GM18498 (cell line): ENCODE results near the gene NAT8.
"Not testable (repeated sequence)": the region's sequence is repeated elsewhere in the genome, so short reads cannot be mapped to it uniquely, and the experiment has no call there.

ENCODE experiments used
- ATAC-seq: cut with Tn5 transposase; IDR thresholded peaks from one replicate; pipeline ENCODE4 v1.9.1; 2021; ENCODE audit warnings: mild to moderate bottlenecking, moderate library complexity; ENCODE audit not compliant: unreplicated experiment

The NAT8 gene, protein sequence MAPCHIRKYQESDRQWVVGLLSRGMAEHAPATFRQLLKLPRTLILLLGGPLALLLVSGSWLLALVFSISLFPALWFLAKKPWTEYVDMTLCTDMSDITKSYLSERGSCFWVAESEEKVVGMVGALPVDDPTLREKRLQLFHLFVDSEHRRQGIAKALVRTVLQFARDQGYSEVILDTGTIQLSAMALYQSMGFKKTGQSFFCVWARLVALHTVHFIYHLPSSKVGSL

DNA sequence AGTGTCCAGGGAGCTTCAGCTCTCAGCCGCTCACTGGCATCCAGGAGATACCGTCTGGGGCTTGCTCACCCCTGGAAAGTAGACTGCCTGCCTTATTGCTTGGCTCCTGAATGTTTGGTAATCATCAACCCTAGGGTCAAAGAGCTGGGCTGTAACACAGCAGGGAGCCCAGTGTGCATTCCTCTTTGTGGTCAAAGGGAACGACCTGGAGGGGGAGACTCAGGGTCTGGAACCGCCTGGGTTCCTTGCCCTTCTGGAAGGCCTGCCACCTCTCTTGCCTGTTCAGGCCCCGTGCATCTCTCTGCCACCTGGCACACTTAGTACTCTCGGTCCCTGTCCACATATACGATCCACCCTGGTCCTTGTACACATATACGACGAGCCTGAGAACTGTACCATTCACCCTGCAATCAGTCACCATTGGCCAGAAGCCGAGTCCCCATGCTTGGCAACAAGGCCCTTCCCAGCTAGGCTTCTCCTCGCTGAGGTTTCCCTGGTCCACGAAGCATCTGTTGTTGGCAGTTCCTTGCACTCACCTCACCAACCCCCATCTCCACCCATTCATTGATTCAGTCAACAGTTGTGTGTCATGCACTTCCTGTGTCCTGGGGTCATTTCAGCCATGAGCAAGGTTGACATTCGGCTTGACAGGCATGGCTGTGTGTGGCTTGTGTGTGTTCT is at the start of gene NAT8:
NAT8 (minus strand) TSS at position 85 of the 681 bp plus-strand sequence. CDS start 794 bp downstream, outside the sequence.
- ATAC-seq = no peak

GRCh38 chr2:73690372-73691088 is 48.3 kb upstream of the NAT8 start:
- peak; percentile 61 for ATAC-seq

DNA sequence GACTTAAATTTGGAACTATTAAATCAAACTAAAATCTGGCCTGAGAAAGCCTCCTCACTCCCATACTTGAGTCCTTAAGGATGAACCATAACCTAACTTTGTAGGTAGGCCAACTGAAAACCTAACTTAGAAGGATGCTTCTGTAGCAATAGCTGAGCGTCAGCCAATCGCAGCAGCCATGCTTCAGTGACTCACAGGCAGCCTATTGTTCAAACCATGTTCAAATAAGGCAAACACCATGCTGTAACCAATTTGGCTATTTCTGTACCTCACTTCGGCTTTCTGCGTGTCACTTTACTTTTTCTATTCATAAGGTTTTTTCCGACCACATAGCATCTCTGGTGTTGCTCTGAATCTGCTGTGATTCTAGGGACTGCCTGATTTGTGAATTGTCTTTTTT is 46.3 kb upstream of the NAT8 start:
- ATAC-seq = not testable (repeated sequence)

DNA sequence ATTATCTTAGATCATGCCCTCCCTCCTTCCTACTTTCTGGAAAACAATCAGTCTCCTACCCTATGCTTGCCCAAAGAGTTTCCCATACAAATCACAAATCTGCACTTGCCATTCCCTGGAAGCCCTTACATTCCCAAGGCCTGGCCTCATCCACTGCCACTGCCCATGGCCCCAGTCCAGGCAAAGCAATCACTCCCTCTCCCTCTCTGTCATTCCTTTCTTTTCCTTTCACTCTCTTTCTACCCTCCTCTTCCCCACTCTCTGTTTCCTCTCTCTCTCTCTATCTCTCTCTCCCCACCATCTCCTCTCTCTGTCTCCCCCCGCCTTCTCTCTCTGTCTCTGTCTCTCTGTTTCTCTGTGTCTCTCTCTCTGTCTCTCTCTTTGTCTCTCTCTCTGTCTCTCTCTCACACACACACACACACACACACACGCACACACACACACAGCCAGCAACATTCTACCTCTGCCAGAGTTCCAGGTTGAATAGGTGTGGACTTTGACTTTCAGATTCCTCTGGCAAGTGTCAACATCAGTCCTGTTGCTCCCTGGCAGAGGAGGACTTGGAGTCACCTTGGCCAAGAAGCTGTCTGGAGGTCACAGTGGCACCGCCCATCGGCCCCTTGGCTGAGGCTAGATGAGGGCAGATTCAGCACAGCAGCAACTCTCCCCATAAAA is 43.7 kb upstream of the NAT8 start:
- no peak for ATAC-seq

DNA sequence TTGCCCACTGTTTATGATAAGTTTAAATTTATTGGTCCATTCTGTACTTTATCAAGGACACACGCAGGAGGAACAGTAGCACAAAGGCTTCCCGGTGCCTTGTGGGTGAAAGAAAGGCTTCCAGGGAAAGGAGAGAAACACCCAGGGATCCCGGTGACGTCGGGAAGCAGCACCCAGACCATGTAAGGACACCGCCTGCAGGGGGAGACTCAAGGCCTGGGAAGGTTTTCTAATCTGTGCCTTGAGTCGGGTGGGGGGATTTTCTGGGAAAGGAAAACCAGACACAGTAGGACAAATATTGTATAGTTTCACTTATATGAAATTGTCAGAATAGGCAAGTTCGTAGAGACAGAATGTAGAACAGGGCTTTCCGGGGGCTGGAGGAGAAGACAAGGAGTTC is 42.7 kb upstream of the NAT8 start:
- not testable (repeated sequence) for ATAC-seq

DNA sequence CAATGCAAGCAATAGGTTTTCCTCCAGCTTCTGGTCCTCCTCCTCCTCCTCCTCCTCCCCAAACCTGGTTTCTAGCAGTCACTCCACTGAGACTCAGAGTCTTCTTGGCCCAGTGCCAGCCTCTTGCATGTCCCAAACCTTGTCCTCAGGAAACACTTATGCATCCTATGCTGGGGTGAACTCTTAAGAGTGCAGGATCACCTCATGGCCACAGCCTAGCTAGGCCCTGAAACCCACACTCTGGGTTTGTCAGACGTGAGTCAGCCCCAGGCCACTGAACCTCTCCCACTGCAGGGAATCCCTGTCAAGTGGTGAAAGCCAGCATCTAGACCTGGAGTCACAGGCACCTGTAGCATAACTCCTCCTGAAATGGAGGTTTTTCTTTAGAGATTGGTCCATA is 42.1 kb upstream of the NAT8 start:
- ATAC-seq = not testable (repeated sequence)

- ATAC-seq = not testable (repeated sequence)
Observed at GRCh38 chr2:73679951-73680571, 37.8 kb upstream of the NAT8 start.

GRCh38 chr2:73679237-73679636 is 37.0 kb upstream of the NAT8 start:
- not testable (repeated sequence) for ATAC-seq

DNA sequence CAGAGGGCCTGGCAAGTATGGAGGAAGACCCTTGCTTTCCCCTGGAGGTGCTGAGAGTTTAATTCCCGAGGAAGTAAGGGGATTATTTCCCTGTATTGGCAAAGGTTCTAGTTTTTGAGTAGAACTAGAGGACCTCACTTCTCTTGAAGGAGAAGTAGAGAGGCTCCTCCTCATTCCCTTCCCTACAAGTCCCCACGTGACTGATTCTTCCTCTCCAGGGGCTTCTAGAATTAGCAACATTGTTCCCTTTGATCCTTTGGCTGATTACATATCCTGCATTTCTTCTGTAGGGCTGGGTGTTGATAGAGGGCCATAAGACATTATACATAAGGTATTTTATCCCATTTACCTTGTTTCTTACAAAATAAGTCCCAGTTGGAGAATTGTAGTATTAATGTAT is 35.8 kb upstream of the NAT8 start:
- not testable (repeated sequence) for ATAC-seq

GRCh38 chr2:73676211-73676610 is 34.0 kb upstream of the NAT8 start:
- ATAC-seq = not testable (repeated sequence)

GRCh38 chr2:73674696-73675157 is 32.5 kb upstream of the NAT8 start:
- ATAC-seq = not testable (repeated sequence)

DNA sequence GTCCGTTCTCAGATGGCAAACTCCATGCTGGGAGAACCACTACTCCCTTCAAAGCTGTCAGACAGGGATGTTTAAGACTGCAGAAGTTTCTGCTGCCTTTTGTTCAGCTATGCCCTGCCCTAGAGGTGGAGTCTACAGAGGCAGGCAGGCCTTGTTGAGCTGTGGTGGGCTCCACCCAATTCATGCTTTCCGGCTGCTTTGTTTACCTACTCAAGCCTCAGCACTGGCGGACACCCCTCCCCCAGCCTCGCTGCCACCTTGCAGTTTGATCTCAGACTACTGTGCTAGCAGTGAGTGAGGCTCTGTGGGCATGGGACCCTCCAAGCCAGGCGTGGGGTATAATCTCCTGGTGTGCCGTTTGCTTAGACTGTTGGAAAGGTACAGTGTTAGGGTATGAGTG is 27.8 kb upstream of the NAT8 start:
- not testable (repeated sequence) for ATAC-seq

GRCh38 chr2:73667239-73667638 is 25.0 kb upstream of the NAT8 start:
- not testable (repeated sequence) for ATAC-seq

DNA sequence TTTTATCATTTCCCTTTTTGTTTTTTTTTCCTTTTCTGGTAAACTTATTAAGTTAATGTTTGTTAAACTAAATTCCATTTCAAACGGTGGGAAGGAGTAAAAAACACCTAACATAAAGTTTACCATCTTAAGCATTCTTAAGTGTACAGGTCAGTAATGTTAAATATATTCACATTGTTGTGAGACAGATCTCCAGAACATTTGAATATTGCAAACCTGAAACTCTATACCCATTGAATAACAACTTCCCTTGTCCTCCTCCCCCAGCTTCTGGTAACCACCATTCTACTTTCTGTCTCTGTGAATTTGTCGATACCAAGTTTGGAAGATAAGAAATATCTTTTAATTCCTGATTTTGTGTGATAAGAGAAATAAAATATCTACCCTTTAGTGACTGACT is 12.0 kb upstream of the NAT8 start:
- no peak for ATAC-seq

DNA sequence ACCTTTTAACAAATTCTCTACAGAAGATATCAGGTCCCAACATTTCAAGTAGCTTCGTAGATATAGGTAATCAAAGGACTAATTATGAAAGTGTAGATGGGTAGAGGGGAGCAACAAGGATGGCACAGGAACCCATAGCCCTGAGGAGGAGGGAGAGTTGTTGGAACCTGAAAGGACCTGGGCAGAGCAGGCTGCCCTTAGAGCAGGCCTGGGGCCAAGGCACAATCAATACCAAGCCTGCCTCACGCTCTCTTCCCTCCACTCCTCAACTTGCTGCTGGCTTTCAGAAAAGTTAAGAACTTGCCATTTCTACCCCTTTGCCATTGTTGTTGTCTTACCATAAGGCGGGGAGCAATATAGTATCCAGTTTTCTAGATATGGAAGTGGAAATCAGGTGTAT is 10.1 kb upstream of the NAT8 start:
- no peak for ATAC-seq

- no peak for ATAC-seq
Observed at GRCh38 chr2:73651591-73652230, 9.5 kb upstream of the NAT8 start.

DNA sequence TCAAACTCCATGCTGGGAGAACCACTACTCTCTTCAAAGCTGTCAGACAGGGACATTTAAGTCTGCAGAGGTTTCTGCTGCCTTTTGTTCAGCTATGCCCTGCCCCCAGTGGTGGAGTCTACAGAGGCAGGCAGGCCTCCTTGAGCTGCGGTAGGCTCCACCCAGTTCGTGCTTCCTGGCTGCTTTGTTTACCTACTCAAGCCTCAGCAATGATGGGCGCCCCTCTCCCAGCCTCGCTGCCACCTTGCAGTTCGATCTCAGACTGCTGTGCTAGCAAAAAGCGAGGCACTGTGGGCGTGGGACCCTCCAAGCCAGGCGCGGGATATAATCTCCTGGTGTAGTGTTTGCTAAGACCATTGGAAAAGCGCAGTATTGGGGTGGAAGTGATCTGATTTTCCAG is 5.5 kb upstream of the NAT8 start:
- ATAC-seq = not testable (repeated sequence)

DNA sequence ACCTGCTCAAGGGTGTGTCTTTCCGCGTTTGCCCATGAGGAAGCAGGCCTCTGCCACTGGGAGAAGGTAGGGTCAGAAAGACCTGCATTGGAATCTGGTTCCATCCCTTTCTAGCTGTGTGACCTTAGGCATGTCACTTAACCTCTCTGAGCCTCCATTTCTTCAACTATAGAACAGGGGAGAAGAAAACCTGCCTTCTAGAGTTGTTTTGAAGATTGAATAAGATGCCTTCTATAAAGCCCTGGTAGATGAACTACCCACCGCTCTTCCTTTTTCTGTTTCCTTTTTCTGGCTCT is 507 bp downstream of the NAT8 start:
- no peak for ATAC-seq

DNA sequence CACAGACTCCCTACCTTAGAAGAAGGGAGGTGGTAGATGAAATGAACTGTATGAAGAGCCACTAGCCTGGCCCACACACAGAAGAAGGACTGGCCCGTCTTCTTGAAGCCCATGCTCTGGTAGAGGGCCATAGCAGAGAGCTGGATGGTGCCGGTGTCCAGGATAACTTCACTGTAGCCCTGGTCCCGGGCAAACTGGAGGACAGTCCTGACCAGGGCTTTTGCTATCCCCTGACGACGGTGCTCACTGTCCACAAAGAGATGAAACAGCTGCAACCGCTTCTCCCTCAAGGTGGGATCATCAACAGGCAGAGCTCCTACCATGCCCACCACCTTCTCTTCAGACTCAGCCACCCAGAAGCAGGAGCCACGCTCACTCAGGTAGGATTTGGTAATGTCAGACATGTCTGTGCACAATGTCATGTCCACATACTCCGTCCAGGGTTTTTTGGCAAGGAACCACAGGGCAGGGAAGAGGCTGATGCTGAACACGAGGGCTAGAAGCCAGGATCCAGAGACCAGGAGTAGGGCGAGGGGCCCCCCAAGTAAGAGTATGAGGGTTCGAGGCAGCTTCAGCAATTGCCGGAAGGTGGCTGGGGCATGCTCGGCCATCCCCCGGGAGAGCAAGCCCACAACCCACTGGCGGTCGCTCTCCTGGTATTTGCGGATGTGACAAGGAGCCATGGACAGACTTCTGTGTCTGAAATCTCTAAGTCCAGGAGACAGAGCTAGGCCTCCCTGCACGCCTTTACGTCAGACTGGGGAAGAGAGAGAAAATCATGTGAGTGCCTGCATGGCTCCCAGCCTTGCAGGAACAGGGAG is 1.1 kb downstream of the NAT8 start:
- no peak for ATAC-seq

DNA sequence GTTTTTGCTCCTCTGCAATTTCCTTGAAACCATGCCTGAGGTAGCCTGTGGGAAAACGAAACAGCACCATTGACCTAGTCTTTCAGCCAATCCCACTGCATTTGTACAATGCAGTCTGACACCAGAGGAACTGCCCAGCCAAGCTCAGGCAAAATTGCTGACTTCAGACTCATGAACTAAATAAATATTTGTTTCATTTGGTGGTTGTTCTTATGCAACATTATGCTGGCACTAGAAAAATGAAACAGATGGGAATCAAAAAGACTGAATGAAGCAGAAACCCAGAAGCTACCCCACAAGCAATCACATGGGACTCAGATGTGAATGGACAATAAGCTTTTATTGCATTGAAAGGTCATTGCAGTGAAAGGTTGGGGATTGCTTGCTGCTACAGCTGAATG is 1.7 kb downstream of the NAT8 start:
- no peak for ATAC-seq
